GM21717 (cell line): ENCODE results near the gene ATP5F1C.
"Not testable (repeated sequence)": the region's sequence is repeated elsewhere in the genome, so short reads cannot be mapped to it uniquely, and the experiment has no call there.

ENCODE experiments used
- ATAC-seq: cut with Tn5 transposase; IDR thresholded peaks from one replicate; pipeline ENCODE4 v1.9.1; 2021; ENCODE audit warnings: mild to moderate bottlenecking, moderate library complexity; ENCODE audit not compliant: unreplicated experiment

Gene ATP5F1C

DNA sequence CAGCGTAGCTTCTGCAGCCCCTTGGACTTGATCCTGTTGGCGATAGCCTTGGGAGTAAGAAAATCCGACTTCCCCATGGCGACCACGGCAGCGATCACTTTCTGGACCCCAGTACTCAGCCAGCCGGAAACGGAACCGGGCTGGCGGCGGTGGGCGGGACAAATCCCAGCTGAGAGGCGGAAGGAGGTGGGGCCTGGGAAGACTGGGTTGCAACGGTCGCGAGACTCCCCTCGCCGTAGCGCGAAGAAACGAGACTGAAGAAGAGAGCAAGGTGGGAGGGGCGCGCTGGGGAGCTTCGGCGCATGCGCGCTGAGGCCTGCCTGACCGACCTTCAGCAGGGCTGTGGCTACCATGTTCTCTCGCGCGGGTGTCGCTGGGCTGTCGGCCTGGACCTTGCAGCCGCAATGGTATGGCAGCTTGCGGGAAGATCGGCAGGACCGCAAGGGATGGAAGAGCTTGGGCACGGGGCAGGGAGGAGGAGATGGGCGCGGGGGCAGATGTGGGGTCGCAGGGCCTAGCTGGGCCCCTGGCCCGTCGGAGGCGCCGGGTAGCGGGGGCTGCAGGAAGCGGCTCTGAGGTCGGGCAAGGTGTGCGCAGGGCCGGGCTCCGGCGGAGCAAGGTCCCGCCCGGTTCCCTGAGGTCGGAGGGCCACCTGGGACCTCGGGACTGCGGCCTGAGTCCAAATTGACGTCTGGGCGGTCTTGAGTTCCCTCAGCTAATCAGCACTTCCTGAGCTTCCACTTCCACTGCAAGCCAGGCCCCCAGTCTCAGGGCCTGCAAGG, at the start of gene ATP5F1C, which contains the start of gene KIN:
ATP5F1C (plus strand) TSS at position 321 of the 782 bp plus-strand sequence; CDS start at position 352, 31 bp downstream.
KIN (minus strand) TSS at position 137 of the 782 bp plus-strand sequence; CDS start at position 77, 60 bp downstream.
- ATAC-seq: peak; percentile 93

DNA sequence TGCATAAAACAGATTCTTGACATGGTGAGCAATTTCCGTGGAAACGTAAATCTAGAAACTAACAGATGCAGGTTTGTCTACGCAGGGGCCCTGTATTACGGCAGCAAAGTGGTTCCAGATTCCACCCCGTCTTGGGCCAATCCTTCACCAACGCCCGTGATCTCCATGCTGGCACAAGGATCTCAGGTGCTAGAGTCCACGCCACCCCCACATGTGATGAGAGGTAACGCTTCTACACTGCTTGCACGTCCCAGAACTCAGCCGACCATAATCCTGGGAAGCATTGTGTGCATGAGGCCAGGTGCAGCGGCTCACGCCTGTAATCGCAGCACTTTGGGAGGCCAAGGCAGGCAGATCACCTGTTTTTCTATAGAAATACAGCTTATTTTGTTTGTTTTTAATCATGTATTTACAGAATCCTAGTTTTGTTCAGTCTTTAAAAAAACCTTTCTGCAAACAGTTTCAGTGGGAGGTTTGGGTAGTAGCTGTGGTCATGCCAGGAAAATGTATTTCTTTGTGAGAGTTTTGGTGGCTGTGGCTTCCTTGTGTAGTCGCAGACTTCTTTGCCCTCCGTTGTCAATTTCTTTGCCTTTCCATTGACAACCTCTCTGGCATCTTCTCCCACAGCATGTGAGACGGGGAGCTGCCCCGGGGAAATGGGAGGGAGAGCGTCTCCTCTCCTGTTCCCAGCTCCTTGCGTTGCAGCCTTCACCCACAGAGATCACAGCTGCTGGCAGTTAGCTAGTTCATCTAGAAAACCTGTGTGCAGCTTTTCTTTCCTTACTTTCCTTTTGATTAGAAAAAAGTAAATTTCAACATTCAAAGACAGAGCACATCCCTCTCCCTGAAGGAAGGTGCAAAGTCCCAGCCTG, 49.2 kb upstream of the ATP5F1C start:
- no peak for ATAC-seq

DNA sequence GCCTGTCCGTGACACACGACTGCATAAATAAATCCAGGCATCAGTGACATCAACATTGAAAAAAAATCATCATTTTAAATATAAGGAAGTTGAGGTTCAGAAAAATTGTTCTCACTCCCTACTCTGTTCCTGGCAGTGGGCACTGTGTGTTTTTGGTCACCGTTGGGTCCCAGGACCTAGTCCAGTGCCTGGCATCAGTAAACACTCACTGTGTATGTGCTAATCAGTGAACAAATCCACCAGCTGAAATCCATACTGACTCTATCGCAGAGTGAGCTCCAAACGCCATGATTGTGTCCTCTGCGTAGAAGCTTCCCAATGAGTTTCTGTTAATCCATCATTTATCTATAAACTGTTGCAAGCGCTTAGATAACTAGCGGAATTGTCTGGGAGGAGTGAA, 43.7 kb upstream of the ATP5F1C start:
- ATAC-seq: no peak

DNA sequence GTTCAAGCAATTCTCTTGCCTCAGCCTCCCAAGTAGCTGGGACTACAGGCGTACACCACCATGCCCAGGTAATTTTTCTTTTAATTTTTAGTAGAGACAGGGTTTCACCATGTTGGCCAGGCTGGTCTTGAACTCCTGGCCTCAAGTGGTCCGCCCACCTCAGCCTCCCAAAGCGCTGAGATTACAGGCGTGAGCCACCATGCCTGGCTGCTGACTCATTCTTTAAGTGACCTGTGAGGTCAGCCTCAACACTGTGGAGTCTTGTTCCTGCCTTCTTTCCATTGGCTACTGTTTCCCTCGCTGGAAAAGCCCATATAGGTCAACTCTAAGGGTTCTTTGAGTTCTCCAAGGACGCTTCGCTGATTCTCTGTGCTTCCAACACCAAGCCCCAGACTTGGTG, 39.3 kb upstream of the ATP5F1C start:
- not testable (repeated sequence) for ATAC-seq

DNA sequence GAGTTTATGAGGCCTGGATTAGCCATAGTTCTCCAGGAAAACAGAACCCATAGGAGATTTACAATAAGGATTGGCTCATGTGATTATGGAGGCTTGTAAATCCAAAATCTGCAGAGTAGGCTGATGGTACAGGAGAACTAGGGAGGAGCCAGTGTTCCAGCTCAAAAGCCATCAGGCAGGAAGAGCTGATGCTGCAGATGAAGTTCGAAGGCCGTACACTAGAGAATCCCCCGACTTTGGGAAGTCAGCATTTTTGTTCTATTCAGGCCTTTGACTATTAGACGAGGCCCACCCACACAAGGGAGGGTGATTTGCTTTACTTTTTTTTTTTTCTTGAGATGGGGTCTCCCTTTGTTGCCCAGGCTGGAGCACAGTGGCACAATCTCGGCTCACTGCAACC, 37.8 kb upstream of the ATP5F1C start:
- ATAC-seq: no peak

DNA sequence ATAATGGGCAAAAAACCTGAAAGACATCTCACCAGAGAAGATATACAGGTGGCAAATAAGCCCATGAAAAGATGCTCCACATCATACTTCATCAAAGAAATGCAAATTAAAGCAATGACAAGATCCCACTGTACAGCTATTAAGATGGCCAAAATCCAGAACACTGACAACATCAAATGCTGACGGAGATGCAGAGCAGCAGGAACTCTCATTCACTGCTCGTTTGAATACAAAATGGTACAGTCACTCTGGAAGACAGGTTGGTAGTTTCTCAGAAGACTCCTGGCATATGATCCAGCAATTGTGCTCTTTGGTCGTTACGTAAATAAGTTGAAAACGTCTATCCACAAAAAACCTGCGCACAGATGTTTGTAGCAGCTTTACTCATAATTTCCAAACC, 35.7 kb upstream of the ATP5F1C start:
- ATAC-seq: no peak

DNA sequence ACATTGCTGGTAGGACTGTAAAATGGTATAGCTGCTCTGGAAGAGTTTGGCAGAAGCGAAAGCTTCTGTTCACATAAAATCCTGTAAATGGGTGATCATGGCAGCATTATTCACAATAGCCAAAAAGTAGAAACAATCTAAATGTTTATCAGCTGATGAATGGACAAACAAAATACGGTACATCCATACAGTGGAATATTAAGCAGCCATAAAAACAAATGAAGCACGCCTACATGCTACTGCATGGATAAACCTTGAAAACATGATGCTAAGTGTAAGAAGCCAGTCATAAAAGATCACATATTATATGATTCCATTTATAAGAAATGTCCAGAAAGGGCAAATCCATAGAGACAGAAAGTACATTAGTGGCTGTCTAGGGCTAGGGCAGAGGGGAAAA, 32.9 kb upstream of the ATP5F1C start:
- ATAC-seq: no peak

DNA sequence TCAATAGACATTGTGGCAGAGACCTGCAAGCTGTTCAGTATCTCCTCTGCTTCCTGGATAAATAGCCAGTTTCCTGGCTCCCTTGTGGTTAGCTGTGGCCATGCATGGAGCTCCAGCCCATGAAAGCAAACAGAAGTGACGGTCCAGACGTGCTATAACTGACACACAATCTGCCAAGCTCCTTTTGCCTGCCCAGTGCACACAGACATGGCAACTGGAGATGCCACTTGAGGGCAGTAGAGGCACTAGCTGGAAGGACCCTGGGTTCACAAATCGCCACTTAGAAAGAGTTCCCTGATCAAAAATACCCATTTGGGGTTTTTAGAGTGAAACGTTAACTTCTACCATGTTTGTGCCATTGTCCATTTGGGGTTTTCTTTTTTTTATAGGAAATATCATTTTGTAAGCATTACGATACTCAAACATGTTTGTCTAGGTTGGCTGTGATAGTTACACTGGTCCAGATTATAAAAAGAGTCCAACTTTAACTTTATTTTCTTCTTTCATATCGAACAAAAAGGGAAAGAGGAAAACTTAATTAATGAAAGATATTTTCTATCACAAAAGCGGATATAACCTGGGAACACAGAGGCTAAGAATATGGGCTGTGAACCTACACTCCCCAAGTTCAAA, 31.5 kb upstream of the ATP5F1C start:
- ATAC-seq: no peak

DNA sequence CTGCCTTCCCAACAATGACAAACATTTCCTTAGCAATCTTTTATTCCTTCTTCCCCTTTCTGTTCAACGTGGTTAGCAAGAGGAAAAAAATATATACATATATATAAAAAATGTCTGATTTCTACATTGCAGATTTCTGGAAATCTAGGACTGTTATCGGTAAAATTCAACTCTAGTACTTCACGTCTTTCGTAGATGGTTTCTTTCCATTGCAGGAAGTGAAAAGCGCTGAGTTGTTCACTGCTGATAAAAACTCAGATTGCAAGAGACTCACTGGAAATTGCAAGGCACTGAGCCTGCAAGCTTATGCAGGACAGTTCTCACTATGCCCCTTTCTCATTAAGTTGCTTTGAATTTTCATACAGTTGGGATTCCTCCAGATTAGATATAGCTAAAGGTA, 24.0 kb upstream of the ATP5F1C start:
- no peak for ATAC-seq

DNA sequence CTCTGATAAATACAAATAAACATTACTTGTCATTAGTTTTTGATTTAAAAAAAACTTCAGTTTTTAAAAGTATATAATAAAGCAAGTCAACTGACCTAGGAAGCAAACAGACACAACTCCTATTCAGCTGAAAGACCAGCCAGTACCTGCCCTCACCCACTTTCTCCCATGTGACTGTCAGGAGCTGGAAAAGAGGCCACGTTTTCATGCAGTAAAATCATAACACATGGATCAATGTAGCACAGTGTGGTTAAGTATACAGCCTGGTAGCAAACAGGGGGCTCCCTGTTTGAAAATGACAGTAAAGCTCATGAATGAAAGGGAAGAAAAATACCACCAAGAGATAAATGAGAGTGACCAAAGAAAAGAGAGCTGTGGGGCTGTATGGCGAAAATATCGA, 21.7 kb upstream of the ATP5F1C start:
- ATAC-seq: no peak

DNA sequence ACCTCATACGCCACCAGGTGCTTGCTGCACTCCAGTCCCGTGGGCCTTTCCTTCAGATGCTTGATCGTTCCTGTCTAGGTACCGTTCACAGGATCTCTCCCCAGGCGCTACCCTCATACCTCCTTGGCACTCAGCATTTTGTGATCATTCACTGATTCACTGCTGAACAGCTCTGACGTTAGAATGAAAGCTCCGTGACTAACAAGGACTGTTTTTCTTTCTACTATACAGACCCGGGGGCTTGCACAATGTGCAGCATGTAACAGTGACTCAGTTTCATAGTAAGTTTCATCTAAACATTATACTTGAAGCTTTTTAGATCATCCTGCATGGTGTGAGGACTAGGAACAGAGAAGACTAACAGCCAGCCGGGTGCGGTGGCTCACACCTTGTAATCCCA, 20.8 kb upstream of the ATP5F1C start:
- no peak for ATAC-seq

DNA sequence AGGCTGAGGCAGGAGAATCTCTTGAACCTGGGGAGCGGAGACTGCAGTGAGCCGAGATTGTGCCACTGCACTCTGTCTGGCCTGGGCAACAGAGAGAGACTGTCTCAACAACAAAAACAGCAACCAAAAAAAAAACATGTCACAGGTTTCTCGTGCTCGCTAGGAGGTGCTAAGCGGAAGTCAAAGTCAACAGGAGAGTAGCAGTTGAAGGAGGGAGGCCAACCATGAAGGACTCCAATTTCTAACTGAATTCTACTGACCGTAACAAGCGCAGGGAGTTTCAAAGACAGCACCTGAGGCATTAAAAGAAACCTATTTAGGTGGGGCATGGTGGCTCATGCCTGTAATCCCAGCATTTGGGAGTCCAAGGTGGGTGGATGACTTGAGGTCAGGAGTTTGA, 19.6 kb upstream of the ATP5F1C start:
- ATAC-seq: no peak

DNA sequence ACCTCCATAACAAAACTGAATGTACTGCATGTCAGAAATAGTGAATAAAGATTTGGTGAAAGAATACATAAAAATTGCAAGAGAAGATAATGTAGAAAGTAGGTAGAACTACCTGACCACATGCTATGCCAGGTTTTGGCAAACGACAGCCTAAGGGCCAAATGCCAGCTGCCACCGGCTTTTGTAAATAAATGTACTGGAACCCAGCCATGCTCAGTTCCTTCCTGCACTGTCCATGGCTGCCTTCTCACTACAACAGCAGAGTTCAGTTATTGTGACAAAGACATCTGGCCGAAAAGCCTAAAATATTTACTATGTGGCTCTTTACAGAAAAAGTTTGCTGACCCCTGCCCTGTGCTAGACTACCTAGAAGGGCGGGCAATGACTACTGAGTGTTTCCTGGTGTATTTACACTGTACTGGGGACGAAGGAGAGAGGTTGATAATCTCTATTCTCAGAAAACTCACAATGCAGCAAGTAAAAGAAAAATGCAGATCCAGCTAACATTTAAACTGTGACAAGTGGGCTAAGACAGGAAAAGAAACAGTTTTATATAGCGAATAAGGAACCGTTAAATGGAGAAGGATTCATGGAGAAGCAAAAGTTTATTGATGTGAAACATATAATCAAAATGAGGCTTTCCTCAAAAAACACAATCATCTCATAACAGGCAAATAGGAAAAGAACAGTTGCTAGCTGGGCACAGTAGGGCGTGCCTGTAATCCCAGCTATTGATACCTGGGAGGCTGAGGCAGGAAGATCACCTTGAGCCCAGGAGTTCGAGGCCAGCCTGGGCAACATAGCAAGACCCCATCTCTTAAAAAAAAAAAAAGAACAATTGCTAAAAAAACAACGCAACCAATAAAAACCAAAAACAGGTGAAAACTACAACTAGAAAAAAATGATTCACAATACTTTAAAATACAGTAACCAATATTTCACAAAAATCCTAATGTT, 13.9 kb upstream of the ATP5F1C start:
- ATAC-seq: no peak

DNA sequence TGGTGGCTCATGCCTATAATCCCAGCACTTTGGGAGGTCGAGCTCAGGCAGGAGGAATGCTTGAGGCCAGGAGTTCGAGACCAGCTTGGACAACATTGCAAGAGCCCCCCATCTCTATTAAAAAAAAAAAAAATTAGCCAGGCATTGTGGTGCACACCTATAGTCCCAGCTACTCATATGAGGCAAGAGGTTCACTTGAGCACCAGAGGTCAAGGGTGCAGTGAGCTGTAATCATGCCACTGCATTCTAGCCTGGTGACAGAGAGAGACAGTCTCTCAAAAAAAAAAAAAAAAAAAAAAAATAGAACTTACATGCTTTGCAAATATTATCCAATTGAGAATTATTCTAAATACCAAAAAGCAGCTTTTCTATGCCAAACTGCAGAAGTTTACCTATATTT, 11.2 kb upstream of the ATP5F1C start:
- no peak for ATAC-seq

DNA sequence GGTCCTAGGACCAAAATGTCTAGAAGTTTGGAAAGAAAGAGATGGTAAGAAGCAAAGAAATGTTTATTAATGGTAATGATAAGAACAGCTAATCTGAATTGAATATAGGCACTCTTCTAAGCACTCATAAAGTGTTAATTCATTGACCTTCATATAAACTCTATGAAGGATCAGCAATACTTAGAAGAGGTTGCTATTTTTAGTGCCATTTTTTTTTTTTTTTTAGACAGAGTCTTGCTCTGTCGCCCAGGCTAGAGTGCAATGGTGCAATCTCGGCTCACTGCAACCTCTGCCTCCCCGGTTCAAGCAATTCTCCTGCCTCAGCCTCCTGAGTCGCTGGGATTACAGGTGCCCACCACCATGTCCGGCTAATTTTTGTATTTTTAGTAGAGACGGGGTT, 5.8 kb upstream of the ATP5F1C start:
- ATAC-seq: not testable (repeated sequence)

DNA sequence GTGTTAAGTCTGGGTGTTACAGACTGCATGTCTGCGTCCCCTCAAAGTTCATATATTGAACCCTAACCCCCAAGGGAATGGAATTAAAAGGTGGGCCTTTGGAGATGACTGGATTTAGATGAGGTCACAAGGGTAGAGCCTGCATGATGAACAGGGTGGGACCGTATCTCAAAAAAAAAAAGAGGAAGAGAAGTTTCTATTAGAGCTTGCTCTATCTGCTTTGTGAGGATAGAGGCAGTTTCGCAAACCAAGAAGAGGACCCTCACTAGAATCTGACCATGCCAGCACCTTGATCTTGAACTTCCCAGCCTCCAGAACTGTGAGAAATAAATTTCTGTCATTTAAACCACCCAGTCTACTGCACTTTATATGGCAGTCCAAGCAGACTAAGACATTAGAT, 1.5 kb upstream of the ATP5F1C start:
- no peak for ATAC-seq

DNA sequence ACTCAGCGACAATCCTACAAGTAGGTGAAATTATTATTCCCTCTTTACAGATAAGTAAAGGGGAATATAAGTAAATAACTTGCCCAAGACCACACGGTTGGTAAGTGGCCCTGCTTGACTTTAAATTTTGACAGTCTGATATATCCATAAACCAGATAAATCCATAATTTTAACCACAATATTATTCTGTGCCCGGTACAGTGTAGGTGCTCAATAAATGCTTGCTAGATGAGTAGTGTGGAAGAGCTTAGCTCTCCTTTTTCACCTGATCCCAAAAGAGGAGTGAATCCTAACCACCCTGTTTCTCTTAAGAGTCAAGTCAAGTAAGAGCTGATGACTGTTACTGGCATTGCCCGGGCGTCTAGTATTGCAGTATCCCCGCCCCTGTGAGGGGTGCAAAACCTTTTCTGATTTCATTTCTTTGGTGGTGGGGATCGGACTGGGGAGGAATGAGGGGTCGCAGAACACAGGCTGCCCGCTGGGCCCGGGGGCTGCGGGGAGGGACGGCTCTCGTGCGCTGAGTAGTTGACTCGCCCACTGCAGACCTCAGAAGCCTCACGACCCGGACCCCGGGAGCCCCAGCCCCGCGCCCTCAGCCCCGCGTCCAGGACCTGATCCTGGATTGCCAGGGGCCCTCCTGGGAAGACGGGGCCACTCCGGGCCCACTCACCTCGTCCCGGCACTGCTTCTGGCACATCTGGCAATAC, 674 bp upstream of the ATP5F1C start:
- ATAC-seq: peak; percentile 11

DNA sequence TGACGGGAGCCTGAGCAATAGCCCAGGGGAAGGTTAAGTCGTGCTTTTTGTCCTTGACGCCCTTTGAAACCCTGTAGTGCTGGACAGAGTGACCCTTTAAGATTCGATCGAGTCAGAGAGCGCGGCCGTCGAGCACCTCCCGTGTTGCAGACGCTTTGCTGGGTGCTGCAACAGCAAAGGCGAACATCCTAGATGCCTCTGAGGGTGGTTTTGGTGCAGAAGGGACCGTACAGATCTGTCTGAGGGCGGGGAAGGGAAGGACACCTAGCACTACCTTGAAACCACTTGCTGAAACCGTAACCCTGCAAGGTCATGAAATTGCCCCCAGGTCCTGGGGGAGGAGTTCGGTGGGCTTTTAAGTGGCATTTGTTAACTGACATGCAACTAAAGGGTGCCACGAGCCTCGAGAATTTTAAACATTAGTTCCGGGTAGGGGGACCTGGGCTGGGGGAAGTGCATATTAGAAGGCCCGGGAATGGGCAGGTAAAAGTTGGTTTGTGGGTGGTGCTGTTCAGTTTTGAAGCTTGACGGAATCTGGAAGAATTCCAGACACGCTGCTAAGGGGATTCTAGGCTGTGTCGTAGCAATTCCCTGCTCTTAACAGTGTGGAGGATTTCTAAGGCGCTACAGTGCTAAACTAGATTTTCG, 786 bp downstream of the ATP5F1C start:
- ATAC-seq: peak; percentile 19

DNA sequence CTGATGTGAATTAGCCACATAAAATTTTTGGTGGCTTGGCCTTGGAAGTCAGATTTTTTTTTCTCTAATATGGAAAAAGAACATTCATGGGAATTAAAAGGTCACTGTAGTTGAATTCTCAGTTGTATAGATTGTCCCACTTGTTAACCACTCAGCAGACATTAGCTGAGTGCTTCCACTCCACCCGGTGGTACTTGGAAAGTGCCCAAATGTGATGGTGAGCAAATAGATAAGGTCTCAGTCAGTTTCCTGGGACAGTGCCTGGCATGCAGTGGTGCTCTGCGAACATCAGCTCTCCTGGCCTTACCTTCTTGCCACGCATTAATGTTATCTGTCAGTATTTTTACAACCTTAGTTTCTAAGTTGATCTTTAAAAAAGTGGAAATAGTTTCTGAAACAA, 1.4 kb downstream of the ATP5F1C start:
- no peak for ATAC-seq
